ENCODE data around the gene TMEM92.

The TMEM92 gene

GRCh38 chr17:50274142-50274896 is at the start of gene TMEM92:
Gene TMEM92 (plus strand): TSS chr17:50274466. CDS start chr17:50274502, 36 bp downstream.
- peak; percentile 12 to 35 for DNase-seq

DNA sequence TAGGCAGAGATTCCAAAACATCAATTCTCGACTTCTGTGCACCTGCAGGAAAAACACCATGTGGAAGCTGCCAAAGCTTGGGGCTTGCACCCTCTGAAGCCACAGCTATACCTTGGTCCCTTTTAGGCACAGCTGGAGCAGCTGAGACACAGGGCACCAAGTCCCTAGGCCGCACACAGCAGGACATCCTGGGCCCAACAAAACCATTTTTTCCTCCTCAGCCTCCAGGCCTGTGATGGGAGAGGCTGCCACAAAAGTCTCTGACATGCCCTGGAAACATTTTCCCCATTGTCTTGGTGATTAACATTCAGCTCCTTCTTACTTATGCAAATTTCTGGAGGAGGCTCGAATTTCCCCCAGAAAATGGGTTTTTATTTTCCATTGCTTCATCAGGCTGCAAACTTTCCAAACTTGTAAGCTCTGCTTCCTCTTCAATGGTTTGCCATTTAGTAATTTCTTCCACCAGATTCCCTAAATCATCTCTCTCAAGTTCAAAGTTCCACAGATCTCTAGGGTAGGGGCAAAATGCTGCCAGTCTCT is 48.5 kb upstream of the TMEM92 start:
- DNase-seq = no peak

- DNase-seq = no peak
These were observed 39.7 kb upstream of the TMEM92 start for GRCh38 chr17:50234581-50234980.

DNA sequence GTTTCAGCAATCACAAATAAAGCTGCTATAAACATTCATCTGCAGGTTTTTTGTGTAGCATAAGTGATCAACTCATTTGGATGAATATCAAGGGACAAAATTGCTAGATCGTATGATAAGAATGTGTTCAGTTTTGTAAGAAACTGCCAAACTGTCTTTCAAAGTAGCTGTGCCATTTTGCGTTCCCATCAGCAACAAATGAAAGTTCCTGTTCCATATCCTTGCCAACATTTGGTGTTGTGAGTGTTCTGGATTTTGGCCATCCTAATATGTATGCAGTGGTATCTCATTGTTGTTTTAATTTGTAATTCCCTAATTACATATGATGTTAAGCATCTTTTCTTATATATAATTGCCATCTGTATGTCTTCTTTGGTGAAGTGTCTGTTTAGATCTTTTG is 36.4 kb upstream of the TMEM92 start:
- DNase-seq = no peak

DNA sequence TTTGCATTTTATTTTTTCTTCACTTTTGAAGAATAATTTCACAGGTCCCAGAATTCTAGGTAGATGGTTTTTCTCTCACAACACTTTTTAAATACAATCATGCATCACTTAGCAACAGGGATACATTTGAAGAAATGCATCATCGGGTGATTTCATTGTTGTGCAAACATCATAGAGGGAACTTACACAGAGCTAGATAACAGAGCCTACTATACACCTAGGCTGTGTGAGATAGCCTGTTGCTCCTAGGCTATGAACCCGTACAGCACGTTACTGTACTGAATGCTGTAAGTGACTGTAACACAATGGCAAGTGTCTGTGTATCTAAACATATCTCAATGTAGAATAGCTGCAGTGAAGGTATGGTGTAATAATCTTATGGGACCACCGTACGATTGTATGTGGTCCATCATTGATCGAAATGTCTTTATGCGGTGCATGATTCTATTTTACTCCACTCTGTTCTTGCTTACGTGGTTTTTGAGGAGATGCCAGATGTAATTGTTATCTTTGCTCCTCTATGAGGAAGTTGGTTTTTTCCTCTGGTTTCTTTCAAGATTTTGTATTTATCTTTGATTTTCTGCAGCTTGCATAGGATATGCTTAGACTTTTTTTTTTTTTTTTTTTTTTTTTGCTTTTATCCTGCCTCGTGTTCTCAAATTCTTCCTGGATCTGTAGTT is 35.5 kb upstream of the TMEM92 start:
- no peak for DNase-seq

GRCh38 chr17:50239937-50240336 is 34.3 kb upstream of the TMEM92 start:
- no peak for DNase-seq

DNA sequence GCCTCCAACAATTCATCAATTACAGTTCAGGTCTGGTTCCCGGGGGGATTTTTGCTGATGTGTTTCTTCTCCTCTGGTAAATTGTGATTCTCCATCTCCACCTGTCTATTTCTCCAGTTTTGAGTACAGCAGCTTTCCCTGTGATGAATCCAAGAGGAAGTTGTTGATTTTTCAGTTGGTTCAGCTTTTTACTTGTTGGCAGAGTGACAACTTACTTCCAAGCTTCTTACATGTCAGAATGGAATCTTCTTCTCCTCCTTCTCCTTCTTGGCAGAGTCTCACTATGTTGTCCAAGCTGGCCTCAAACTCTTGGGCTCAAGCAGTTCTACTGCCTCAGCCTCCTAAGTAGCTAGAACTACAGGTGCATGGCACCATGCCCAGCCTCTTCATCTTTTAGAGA is 33.4 kb upstream of the TMEM92 start:
- no peak for DNase-seq

GRCh38 chr17:50241431-50241830 is 32.8 kb upstream of the TMEM92 start:
- DNase-seq = no peak

GRCh38 chr17:50244771-50245170 is 29.5 kb upstream of the TMEM92 start:
- DNase-seq = no peak

DNA sequence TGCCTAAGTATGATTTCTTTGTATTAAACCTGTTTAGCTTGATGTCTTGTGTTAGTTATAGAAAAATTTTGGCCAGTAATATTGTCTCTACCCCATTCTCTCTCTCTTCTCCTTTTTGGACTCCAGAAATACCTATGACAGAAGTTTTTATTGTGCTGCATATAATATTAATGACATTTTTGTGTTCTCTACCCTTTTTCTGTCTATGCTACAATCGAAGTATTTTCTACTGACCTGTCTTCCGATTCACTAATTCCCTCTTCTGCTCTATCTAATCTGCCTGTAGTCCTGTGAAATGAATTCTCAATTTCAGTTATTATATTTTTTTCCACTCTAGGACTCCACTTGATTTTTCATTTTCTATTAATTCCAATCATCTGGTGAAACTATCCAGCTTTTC is 26.0 kb upstream of the TMEM92 start:
- DNase-seq = no peak

GRCh38 chr17:50252781-50253180 is 21.5 kb upstream of the TMEM92 start:
- DNase-seq = no peak

DNA sequence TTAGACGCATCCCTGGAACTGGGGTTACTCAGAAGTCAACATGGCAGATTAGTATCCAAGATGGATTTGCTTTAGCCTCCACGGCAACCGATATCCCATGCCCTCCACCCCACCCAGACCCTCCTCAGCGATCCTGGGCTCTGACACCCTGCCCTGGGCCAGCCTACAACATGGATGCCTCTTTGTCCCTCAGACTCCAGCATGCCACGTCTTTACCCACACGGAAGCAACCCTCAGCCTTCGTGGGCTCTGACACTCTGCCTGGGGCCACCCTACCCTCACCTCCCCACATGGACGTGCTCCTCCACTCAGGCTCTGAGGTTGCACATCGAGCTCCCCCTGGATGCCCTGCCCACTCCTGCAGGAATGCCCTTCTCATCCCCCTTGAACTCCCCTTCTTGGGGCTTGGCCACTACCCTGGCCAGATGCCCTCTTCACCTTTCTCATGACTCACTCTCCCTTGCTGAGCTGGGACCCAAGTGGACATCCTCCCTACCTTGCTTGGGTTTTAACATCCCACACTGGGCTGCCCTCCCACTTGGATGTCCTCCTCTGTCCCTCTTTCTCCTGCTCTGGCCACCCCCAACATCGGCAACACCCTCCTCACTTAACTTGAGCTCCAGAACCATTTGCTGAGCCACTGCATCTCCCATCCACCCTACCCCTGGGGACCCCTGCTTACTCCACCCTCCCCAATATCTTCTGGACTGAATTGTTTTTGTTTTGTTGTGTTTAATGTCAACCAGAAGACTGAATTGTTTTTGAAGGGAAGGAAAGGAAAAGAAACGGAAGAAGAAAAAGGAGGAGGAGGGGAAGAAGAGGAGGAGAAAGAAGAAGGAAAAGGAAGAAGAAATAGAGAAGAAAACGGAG is 18.3 kb upstream of the TMEM92 start:
- no peak for DNase-seq

GRCh38 chr17:50256826-50257618 is 17.2 kb upstream of the TMEM92 start:
- no peak for DNase-seq

DNA sequence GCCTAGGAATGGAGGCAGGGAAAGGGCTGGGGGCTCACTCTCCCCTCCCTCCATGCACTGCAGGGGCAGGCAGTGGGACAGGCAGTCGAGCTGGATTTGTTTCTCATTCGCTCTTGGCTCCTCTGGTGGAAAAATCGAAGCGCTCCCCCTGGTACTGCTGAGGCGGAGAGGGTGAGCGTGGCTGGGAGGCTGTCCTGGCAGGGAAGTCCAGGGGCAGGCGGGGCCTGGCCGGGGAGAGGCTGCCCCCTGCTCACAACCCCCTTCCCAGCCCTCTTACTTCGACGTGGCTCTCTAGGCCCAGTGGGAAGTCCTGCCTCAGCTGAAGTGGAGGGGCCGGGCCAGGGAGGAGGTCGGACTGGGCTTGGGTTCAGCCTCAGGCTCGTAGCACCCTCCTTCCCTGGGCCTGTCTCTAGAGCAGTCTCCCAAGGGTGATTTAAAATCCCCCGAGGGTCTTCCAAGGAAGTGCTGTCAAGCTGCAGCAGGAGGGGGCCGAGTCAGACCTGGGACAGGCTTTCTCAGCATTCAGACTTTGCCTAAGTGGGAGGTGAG is 16.5 kb upstream of the TMEM92 start:
- no peak for DNase-seq

DNA sequence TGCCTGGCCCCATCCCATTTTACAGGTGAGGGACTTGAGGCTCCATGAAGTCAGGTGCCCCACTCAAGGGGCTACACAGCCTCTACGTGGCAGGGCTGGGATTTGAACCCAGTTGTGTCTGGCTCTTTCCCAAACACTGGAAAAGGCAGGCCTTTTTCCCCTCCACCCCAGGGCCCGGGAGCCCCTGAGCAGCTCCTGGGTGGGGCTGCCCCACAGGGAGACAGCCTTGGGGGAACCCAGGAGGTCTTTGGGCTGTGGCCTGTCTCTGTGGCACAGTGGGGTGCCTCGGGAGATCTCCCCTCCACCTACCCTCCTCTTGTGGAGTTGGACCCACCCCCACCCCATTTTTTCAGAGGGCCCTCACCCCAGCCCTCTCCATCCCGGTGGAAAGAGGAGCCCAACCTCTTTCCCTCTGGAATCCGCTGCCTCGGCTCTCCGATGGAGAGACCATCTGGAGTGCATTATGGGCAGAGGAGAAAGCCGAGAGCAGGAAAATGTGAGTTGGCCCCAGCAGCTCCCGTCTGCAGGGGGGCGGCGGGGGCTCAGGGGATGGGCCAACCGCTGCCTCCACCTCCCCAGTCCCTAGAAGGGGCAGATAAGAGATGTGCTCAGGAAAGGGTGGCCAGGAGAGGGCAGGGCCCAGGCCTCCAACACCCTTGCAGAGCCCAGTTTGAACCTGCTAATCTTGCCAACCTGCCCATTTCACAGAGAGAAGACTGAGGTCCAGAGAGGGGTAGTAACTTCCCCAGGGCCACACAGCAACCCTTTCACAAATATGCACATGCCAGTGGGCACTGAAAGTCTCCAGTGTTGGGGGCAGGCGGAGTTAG is 15.4 kb upstream of the TMEM92 start:
- peak in 1 of 2 experiments; percentile 35 for DNase-seq

DNA sequence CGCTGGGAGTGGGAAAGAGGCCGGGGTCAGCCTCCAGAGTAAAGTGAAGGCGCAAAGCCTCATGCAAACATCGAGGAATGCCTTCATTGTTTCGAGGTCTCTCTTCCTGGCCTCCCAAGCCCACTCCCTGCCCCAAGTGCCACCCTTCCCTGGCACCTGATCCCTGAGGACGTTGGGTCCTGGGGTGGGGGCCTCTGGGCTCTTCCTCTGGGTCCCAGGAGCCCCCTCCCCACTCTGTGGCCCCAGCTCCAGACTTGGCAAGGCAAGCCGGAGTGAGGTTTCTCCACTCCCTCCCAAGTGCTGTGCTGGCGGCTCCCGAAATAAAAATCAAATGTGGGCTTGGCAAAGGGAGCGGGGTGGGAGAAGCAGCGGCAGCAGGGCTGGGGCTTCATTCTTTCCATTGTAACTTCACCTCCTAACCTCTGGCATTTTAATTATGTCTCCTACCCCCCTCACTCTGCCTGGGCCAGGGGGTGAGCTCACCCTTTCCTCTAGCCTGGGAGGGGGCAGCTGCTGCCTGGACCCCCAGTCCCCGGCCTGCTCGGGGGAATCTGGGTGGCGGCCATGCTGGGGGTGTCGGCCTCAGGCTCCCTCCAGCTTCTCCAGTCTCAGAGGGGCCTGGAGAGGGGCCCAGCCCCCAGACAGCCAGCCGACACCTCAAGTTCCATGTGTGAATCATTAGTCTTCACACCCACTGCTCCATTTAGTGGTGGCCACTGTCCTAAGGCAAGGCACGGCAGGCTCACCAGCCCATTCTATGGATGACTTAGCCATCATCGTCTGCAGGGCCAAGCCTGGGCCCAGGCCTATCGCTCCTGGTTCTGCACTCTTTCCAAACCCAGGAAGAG is 14.6 kb upstream of the TMEM92 start:
- DNase-seq = no peak

DNA sequence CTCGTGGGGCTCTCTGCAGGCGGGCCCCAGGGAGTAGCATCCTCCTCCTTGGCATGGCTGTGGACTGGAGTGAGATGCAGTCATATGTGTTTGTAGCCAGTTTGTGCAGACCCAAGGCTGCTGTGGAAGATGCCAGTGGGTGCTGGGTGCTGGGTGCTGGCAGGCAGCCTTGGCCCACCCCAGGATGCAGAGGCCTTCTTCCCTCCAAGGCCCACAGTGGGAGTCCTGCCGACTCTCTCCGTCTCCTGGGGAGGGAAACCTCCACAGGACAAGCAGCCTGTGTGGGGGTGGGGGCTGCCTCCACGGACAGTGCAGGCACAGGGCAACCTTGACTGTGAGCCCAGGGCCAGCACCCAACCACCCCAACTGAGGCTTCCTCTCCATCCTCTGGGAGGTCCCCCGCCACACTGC is 13.8 kb upstream of the TMEM92 start:
- DNase-seq = no peak

DNA sequence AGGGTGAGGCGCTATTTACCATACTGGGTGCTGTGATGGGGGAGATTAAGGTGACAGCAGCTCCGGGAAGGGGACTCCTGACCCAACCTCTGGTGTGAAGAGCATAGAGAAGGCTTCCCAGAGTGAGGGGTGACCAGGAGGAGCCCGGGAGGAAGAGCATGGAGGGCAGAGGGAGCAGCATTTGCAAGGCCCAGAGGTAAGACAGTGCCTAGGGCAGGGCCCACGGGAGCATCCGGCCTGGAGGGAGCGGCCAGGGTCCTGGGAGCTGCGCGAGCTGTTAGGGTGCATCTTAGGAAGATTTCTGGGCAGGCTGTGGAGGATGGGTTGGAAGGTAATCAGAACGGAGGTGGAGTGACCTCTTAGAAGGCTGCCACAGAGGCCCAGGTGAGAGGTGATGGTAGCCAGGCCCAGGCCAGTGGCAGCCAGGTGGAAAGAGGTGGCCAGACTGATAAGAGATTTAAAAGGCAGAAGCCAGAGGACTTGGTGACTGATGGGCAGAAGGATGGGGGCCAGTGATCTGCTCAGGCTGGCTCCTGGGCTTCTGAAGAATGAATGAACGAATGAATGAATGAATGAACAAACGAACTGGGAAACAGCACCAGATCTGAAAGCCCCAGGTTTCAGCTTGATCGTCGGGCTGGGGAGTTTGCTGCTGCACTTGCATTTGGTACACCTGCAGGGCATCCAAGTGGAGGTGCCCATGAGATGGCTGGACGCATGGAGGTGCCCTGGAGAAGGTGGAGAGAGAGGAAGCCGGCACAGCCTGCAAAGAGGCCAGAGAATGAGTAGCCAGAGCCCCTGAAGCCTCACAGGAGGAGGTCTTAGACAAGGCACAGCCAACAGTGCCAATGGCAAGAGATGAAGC is 13.0 kb upstream of the TMEM92 start:
- DNase-seq = no peak
